SK-N-SH (cell line): ENCODE measurements around the gene CA9. TPM values are rescaled to one million over a fixed set of nuclear protein-coding genes. Genes with fewer than 3 reads are reported as not detected.
"Not testable (repeated sequence)": the region's sequence is repeated elsewhere in the genome, so short reads cannot be mapped to it uniquely, and the experiment has no call there.

ENCODE experiments used
- CTCF ChIA-PET: fragments of 300-600, 350-600 bp; formaldehyde crosslinking; extraction: SDS; loops from one replicate; lab custom pipeline; 2021; lab: Yijun Ruan, JAX
- POLR2A ChIA-PET: fragments of 350-600 bp; sonication (Branson Sonifier 250); formaldehyde crosslinking; extraction: SDS; loops from one replicate; lab custom pipeline; 2020; ENCODE audit warnings: antibody characterized with exemption, inconsistent platforms; lab: Yijun Ruan, JAX
- DNase-seq: peaks from one replicate; pipeline ENCODE4 v3.0.0; 2012
- H2AFZ ChIP-seq: fragments of 200-600 bp; sonication (generic); 2 replicates; pipeline ENCODE4 v1.8.1; 2016; ENCODE audit warnings: antibody characterized with exemption, mild to moderate bottlenecking, low read depth
- H3F3A ChIP-seq: fragments of 200-600 bp; sonication (generic); replicated peaks from 2 replicates; pipeline ENCODE3; 2016; ENCODE audit warnings: antibody characterized with exemption, mild to moderate bottlenecking; ENCODE audit not compliant: insufficient read depth
- H3K27ac ChIP-seq, 2 experiments: fragments of 200-500 bp in 1 of 2; fragments of 200-600 bp in 1 of 2; sonication (Bioruptor generic) in 1 of 2; sonication (generic), shearing (Covaris generic) in 1 of 2; 2 replicates each; pipeline versions ENCODE4 v1.5.1 to v1.6.1; 2014 to 2016; ENCODE audit warnings: low read depth in 2 of 2, inconsistent platforms in 1 of 2, low read length in 1 of 2, mild to moderate bottlenecking in 1 of 2, mixed read lengths in 1 of 2
- H3K27me3 ChIP-seq: fragments of 200-600 bp; sonication (generic), shearing (Covaris generic); 2 replicates; pipeline ENCODE4 v1.6.1; 2016; ENCODE audit warnings: mixed run types; ENCODE audit not compliant: insufficient read depth
- H3K36me3 ChIP-seq, 2 experiments: fragments of 200-500 bp in 1 of 2; fragments of 200-600 bp in 1 of 2; sonication (Bioruptor generic) in 1 of 2; sonication (generic) in 1 of 2; replicated peaks in 1 of 2; 2 replicates each; pipeline versions ENCODE3 to v1.5.1; 2014 to 2016; ENCODE audit warnings: low read length in 1 of 2, mild to moderate bottlenecking in 1 of 2; ENCODE audit not compliant: insufficient read depth in 2 of 2, control insufficient read depth in 1 of 2
- H3K4me1 ChIP-seq, 2 experiments: fragments of 200-500 bp in 1 of 2; fragments of 200-600 bp in 1 of 2; sonication (Bioruptor generic) in 1 of 2; sonication (generic), shearing (Covaris generic) in 1 of 2; 2 replicates each; pipeline versions ENCODE4 v1.5.1 to v1.6.1; 2014 to 2016; ENCODE audit warnings: low read depth in 1 of 2, low read length in 1 of 2, mixed run types in 1 of 2; ENCODE audit not compliant: insufficient read depth in 2 of 2, control insufficient read depth in 1 of 2
- H3K4me2 ChIP-seq: fragments of 200-600 bp; sonication (generic), shearing (Covaris generic); 2 replicates; pipeline ENCODE4 v1.6.1; 2017; ENCODE audit warnings: mixed run types
- H3K4me3 ChIP-seq, 2 experiments: fragments of 200-500 bp in 1 of 2; fragments of 200-600 bp in 1 of 2; sonication (Bioruptor generic) in 1 of 2; sonication (generic), shearing (Covaris generic) in 1 of 2; 2 replicates each; pipeline versions ENCODE4 v1.5.1 to v1.8.1; 2014 to 2016; ENCODE audit warnings: low read depth in 2 of 2, inconsistent platforms in 1 of 2, low read length in 1 of 2, mild to moderate bottlenecking in 1 of 2, mixed read lengths in 1 of 2, moderate library complexity in 1 of 2
- H3K79me2 ChIP-seq: fragments of 200-600 bp; sonication (generic); 2 replicates; pipeline ENCODE4 v1.8.1; 2017; ENCODE audit warnings: mild to moderate bottlenecking; ENCODE audit not compliant: insufficient read depth
- H3K9ac ChIP-seq: fragments of 200-600 bp; sonication (generic); 2 replicates; pipeline ENCODE4 v1.6.1; 2017; ENCODE audit warnings: mixed run types
- H3K9me2 ChIP-seq: fragments of 200-600 bp; sonication (generic); 2 replicates; pipeline ENCODE4 v1.6.1; 2017; ENCODE audit warnings: mixed run types
- H3K9me3 ChIP-seq: fragments of 200-600 bp; sonication (generic); 2 replicates; pipeline ENCODE4 v1.6.1; 2017; ENCODE audit warnings: mixed run types, mild to moderate bottlenecking, moderate library complexity
- H4K20me1 ChIP-seq: fragments of 200-600 bp; sonication (generic); 2 replicates; pipeline ENCODE4 v1.6.1; 2017; ENCODE audit warnings: mild to moderate bottlenecking, mixed run types; ENCODE audit not compliant: insufficient read depth
- ELF1 ChIP-seq: IDR thresholded peaks from 2 replicates; pipeline ENCODE4 v1.4.0; 2012
- EP300 ChIP-seq, 2 experiments: IDR thresholded peaks; 2 replicates each; pipeline versions ENCODE4 v1.4.0 to v1.6.1; 2012; ENCODE audit warnings: borderline replicate concordance in 1 of 2, low read depth in 1 of 2, low read length in 1 of 2
- FOXJ3 ChIP-seq: sonication (generic); formaldehyde crosslinking; IDR thresholded peaks from 2 replicates; pipeline ENCODE4 v1.5.1; 2020; ENCODE audit warnings: mild to moderate bottlenecking, missing genetic modification reagents
- GABPA ChIP-seq: IDR thresholded peaks from 2 replicates; pipeline ENCODE4 v1.4.0; 2012; ENCODE audit warnings: low read depth, mild to moderate bottlenecking
- GATA2 ChIP-seq: sonication (generic); formaldehyde crosslinking; IDR thresholded peaks from 2 replicates; pipeline ENCODE4 v1.5.0; 2020; ENCODE audit warnings: mild to moderate bottlenecking, missing genetic modification reagents
- JUND ChIP-seq: IDR thresholded peaks from 2 replicates; pipeline ENCODE4 v1.4.0; 2012
- MAX ChIP-seq: IDR thresholded peaks from 2 replicates; pipeline ENCODE4 v1.4.0; 2012; ENCODE audit warnings: low read depth
- MEF2A ChIP-seq: IDR thresholded peaks from 2 replicates; pipeline ENCODE4 v1.4.0; 2012; ENCODE audit warnings: low read depth, borderline replicate concordance
- MXI1 ChIP-seq: IDR thresholded peaks from 2 replicates; pipeline ENCODE4 v1.6.1; 2012; ENCODE audit warnings: mild to moderate bottlenecking, low read depth, low read length, improper control_type of control experiment
- NRF1 ChIP-seq: IDR thresholded peaks from 2 replicates; pipeline ENCODE4 v1.6.1; 2012; ENCODE audit warnings: low read depth, mild to moderate bottlenecking, low read length
- PBX3 ChIP-seq: IDR thresholded peaks from 2 replicates; pipeline ENCODE4; 2012
- POLR2AphosphoS5 ChIP-seq: IDR thresholded peaks from 2 replicates; pipeline ENCODE4 v1.6.1; 2012; ENCODE audit warnings: low read depth, low read length
- RCOR1 ChIP-seq: fragments of 150-350 bp; IDR thresholded peaks from 2 replicates; pipeline ENCODE4 v1.6.1; 2017; ENCODE audit warnings: antibody characterized with exemption, low read length
- RFX5 ChIP-seq: IDR thresholded peaks from 2 replicates; pipeline ENCODE4 v1.6.1; 2012; ENCODE audit warnings: mild to moderate bottlenecking, improper control_type of control experiment, low read length
- SIN3A ChIP-seq: IDR thresholded peaks from 2 replicates; pipeline ENCODE4 v1.6.1; 2012; ENCODE audit warnings: low read depth, mild to moderate bottlenecking, low read length, moderate library complexity, borderline replicate concordance
- TAF1 ChIP-seq: IDR thresholded peaks from 2 replicates; pipeline ENCODE4 v1.6.1; 2012; ENCODE audit warnings: low read depth, mild to moderate bottlenecking, low read length, moderate library complexity, borderline replicate concordance
- TCF12 ChIP-seq: IDR thresholded peaks from 2 replicates; pipeline ENCODE4 v1.4.0; 2012
- TEAD4 ChIP-seq: IDR thresholded peaks from 2 replicates; pipeline ENCODE4 v1.4.0; 2012; ENCODE audit warnings: mild to moderate bottlenecking, borderline replicate concordance; ENCODE audit not compliant: insufficient read depth
- YY1 ChIP-seq: IDR thresholded peaks from 2 replicates; pipeline ENCODE4 v1.4.0; 2012; ENCODE audit warnings: low read depth, mild to moderate bottlenecking
- WGBS: methylation state at CpG from one replicate; pipeline ENCODE4 v1.1.6; 2017; ENCODE audit warnings: low lambda C conversion rate; 5-methylcytosine and 5-hydroxymethylcytosine counted together
- polyA plus RNA-seq, 3 experiments: library from polyadenylated mRNA; depleted of rRNA; stranded (reverse); fragments of >200 nt; gene quantifications; 2 replicates each; pipeline ENCODE4 v1.2.3, GENCODE V29; 2012

The CA9 gene
- polyA plus RNA-seq, 1 of the 3 experiments (the other 2 are of a cell fraction), result 1.4 TPM

- no peak for TF ChIP-seq POLR2AphosphoS5
Observed at GRCh38 chr9:35643046-35643445, 30.7 kb upstream of the CA9 start (continued).

- peak overlapping the region; percentile 96; the same call in 1 of the 2 replicates for H3K4me2 ChIP-seq
- H3K27ac ChIP-seq, H3K4me1 ChIP-seq, H3K9me3 ChIP-seq, H3K27me3 ChIP-seq, H3K79me2 ChIP-seq, H3K36me3 ChIP-seq, H3F3A ChIP-seq, H3K9me2 ChIP-seq, H3K9ac ChIP-seq, DNase-seq, H4K20me1 ChIP-seq: not testable (repeated sequence)
- ChIA-PET CTCF (interaction anchor here (0.8 to 5.7 kb wide), 20 partner anchors 10 to 521 kb away, joined by 3 to 86 read pairs (median 4); partner anchors contain the start of genes CCDC107, CD72, CREB3 and GBA2), POLR2A (interaction anchor here (2.6 kb wide), 1 partner anchor 12 kb away, joined by 20 read pairs; the partner anchor contains the start of genes CCDC107 and RMRP)
- WGBS, result 96% methylated on average over 10 of the region's 10 CpGs
- peak overlapping the region; percentile 97; the same call in 1 of the 2 replicates for H2AFZ ChIP-seq
- peak overlapping the region in 1 of 2 experiments; percentile 67; a peak in 2 of 4 replicates for H3K4me3 ChIP-seq
Observed at GRCh38 chr9:35645736-35646135, 28.0 kb upstream of the CA9 start.

- TF ChIP-seq RFX5 (no peak), YY1 (no peak), GATA2 (CRISPR knock-in tag) (no peak), MXI1 (no peak), TAF1 (no peak), POLR2AphosphoS5 (no peak), NRF1 (no peak), FOXJ3 (CRISPR knock-in tag) (no peak), EP300 (IDR thresholded peaks at IDR 0.05; ENCODE audit: borderline replicate concordance in 1 of 2, low read depth in 1 of 2, low read length in 1 of 2) (no peak), JUND (no peak), MAX (no peak), PBX3 (no peak), TEAD4 (no peak), RCOR1 (no peak), TCF12 (no peak), SIN3A (no peak), MEF2A (no peak), GABPA (no peak), ELF1 (no peak)
- TF ChIP-seq, all 33 proteins: peak for 0
- H3K9me2 ChIP-seq, result no peaks in the 10 kb centered on the region
- POLR2A ChIA-PET, result interaction anchor here (0.9 to 2.6 kb wide), 2 partner anchors 12 to 567 kb away, joined by 3 to 20 read pairs; partner anchors contain the start of genes CCDC107, FANCG and RMRP
- peak overlapping the region; percentile 63 for H3K9ac ChIP-seq
- H3K4me3 ChIP-seq, result peak overlapping the region; percentile 61 to 67
- H3K79me2 ChIP-seq, result no peaks in the 10 kb centered on the region
- peak overlapping the region; percentile 96 for H3K4me2 ChIP-seq
- H3K36me3 ChIP-seq, result no peaks in the 10 kb centered on the region
- CTCF ChIA-PET, result interaction anchor here (0.7 to 5.7 kb wide), 25 partner anchors 11 to 522 kb away, joined by 3 to 86 read pairs (median 4); partner anchors contain the start of genes CCDC107, CD72, CREB3 and GBA2
- no peaks in the 10 kb centered on the region for H3K9me3 ChIP-seq
- WGBS, result 35% methylated on average over 9 of the region's 11 CpGs
- H3F3A ChIP-seq, result peaks cover 6% of the 10 kb centered on the region
- no peaks in the 10 kb centered on the region for H3K27me3 ChIP-seq
- no peaks in the 10 kb centered on the region for H4K20me1 ChIP-seq
- H3K27ac ChIP-seq, result peak overlapping the region in 1 of 2 experiments; percentile 76; a peak in 1 of 4 replicates
- H2AFZ ChIP-seq, result peak overlapping the region; percentile 97
- peaks cover 6 to 7% of the 10 kb centered on the region in 2 experiments; a peak in 2 of 4 replicates for H3K4me1 ChIP-seq
- no peak for DNase-seq
Observed at GRCh38 chr9:35646153-35646532, 27.6 kb upstream of the CA9 start.
